ENCODE measurements around the gene IMPDH1. TPM values are rescaled to one million over a fixed set of nuclear protein-coding genes. Genes with fewer than 3 reads are reported as not detected.
A peak's percentile ranks its signal among the peaks of the same experiment; 100 is the strongest.
"Not testable (repeated sequence)": the region's sequence is repeated elsewhere in the genome, so short reads cannot be mapped to it uniquely, and the experiment has no call there.

Gene IMPDH1
- total RNA-seq (10 to 100 TPM; 36.9 to 45.0 TPM), polyA plus RNA-seq (10 to 100 TPM; 30.2 to 39.5 (median 32.9) TPM), total RNA-seq (29.0 to 86.0 (median 57.3) reads per million in 6 experiments)

DNA sequence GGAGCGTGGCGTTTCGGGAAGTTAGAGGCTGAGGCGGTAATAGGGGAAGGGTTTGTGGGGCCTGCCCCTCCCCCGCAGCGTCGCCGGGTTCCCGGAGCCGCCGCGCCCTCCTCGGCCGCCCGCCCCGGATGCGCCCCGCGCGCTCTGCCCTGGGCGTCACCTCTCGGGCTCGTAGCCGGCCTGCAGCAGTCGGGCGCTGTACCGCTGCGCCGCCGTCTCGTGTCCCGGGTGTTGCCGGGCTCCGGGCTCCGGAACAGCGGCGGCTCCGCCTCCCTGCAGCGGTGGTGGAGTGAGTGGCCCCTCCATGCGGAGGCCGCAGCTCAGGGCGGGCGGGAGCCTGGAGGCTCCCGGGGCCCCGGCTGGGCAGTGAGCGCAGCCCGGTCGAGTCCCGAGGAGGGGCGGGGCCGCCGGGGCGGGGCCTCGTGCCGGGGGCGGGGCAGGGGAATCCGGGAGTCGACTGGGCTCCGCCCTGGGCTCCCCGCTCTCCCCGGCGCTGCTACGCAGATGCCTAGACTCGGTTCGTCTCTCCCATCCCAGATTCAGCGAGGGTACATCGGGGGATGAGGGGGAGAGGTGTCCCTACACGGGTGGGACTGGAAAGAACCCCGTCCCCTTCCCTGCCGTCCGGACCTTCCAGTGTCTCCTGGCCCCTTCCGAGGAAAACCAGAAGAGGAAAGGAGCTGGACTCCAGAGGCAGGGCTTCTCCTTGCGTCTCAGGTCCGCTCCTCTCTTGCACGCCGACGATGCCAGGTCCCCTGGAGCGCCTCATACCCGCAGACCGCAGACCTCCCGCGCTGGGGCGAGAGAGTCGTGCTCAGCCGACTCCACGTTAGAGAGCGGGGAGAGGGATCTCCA lies at the start of gene IMPDH1:
Gene IMPDH1 (minus strand): TSS at position 387 of the 855 bp plus-strand sequence. CDS start 81 bp downstream, at position 306.
- H3K9me3 Mint-ChIP-seq: no peaks in the 10 kb centered on the region
- peak within 1 kb of the TSS; percentile 71 to 94 (median 91) for H3K27ac Mint-ChIP-seq
- peaks cover 0 to 4% (median 0%) of the 10 kb centered on the region in 5 donors for H3K27me3 Mint-ChIP-seq
- DNase-seq (peak; percentile 60 to 91 (median 84)), ATAC-seq (peak; percentile 79 to 80)
- H3K36me3 Mint-ChIP-seq: no peaks in the 10 kb centered on the region
- H3K4me3 Mint-ChIP-seq: peak within 1 kb of the TSS; percentile 84 to 93 (median 90)
- POLR2A ChIA-PET: interaction anchor here (0.6 to 2.8 kb wide), 7 partner anchors 12 to 66 kb away, joined by 3 to 12 read pairs (median 4); partner anchors contain the start of gene HILPDA
- peaks cover 20 to 41% (median 38%) of the 10 kb centered on the region in 4 donors for H3K4me1 Mint-ChIP-seq

DNA sequence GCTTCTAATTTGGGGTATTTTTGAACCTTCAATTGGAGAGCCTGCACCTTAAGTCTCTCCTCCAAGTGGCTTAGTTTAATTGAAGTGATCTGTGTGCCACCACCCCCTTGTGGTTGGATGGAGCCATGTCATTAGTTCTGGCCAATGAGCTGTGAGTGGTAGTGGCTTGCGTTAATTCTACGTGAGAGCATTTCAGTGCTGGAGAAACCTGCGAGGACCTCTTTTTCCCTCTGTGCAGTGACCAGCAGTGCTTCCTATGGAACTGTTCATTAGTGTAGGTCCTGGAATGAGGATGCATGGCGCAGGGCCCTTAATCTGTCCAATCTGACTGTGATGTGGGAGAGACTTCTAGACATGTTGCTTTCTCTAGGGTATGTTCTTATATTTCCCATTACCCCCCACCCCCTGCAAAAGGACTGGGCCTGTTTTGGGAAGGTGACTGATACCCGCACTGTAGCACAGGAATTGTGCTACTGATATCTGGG lies 49.7 kb upstream of the IMPDH1 start:
- H3K4me3 Mint-ChIP-seq: peak overlapping the region in 4 of 10 donors; percentile 10 to 42 (median 14)
- ATAC-seq: peak; percentile 58
- POLR2A ChIA-PET: interaction anchor here (0.6 to 1.7 kb wide), 7 partner anchors 10 to 124 kb away, joined by 3 to 8 read pairs (median 4); partner anchors contain the start of gene IMPDH1

DNA sequence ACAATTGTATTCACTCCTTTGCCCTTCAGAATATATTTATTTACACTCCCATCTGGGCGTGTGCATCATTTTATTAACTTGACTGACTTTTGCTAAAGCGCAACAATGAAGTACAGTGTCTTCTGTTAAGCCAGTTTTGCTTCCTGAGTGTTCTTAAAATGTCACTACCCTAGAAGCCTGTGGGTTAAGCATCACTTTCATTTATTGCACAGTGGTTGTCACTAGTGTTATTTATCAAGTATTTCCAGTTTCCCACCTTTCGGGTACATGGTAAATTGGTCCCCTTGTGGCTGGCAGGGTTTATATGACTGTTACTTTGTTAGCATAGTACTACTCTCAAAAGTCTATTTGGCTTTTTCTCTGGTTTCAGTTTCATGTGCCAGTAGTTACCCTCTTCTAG lies 49.2 kb upstream of the IMPDH1 start:
- no peaks in the 10 kb centered on the region for H3K27me3 Mint-ChIP-seq
- no peak for DNase-seq
- peak overlapping the region in 3 of 10 donors; percentile 11 to 34 (median 17) for H3K27ac Mint-ChIP-seq
- ATAC-seq: no peak
- no peaks in the 10 kb centered on the region for H3K36me3 Mint-ChIP-seq
- peak overlapping the region in 1 of 10 donors; percentile 28 for H3K4me3 Mint-ChIP-seq
- no peaks in the 10 kb centered on the region for H3K9me3 Mint-ChIP-seq
- H3K4me1 Mint-ChIP-seq: peaks cover 14 to 32% (median 29%) of the 10 kb centered on the region in 4 donors
- POLR2A ChIA-PET: interaction anchor here (1.1 to 1.4 kb wide), 3 partner anchors 33 to 61 kb away, joined by 3 to 6 read pairs (median 4); no protein-coding TSS in a partner anchor

More for the DNA sequence above, 49.7 kb upstream of the IMPDH1 start:
- peaks cover 0 to under 1% (median 0%) of the 10 kb centered on the region in 3 donors for H3K36me3 Mint-ChIP-seq
- H3K27ac Mint-ChIP-seq: peak overlapping the region in 6 of 10 donors; percentile 3 to 70 (median 42)
- peak; percentile 33 to 80 (median 66) for DNase-seq
- peaks cover 14 to 32% (median 27%) of the 10 kb centered on the region in 4 donors for H3K4me1 Mint-ChIP-seq
- H3K9me3 Mint-ChIP-seq: no peaks in the 10 kb centered on the region
- no peaks in the 10 kb centered on the region for H3K27me3 Mint-ChIP-seq

- POLR2A ChIA-PET: interaction anchor here (0.5 to 1.2 kb wide), 2 partner anchors 14 to 30 kb away, joined by 3 to 4 read pairs; no protein-coding TSS in a partner anchor
- H3K9me3 Mint-ChIP-seq, H3K27me3 Mint-ChIP-seq, DNase-seq, ATAC-seq, H3K36me3 Mint-ChIP-seq: not testable (repeated sequence)
- Mint-ChIP-seq H3K4me1 (peaks cover 14 to 32% (median 29%) of the 10 kb centered on the region in 4 donors), H3K4me3 (peak overlapping the region in 3 of 10 donors; percentile 20 to 93 (median 26)), H3K27ac (peak overlapping the region in 1 of 10 donors; percentile 25)
Measured at GRCh38 chr7:128457385-128457784, 47.6 kb upstream of the IMPDH1 start.

DNA sequence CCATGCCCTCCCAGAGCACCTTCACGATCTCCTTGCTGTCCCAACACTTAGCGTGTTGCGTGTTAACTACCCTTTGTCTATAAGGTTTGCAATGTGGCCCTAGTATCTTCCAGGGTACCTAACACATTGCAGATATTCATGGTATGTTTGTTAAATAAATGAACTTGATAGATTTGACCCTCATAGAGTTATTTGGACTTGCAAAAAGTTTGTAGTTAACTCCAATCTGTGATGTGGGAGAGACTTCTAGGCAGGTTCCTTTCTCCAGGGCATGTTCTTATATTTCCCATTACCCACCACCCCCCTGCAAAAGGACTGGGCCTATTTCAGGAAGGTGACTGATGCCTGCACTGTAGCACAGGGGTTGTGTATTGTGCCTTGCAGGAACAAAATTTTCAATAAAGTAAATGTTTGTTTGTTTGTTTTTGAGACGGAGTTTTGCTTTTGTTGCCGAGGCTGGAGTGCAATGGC lies 46.5 kb upstream of the IMPDH1 start:
- peaks cover 14 to 32% (median 29%) of the 10 kb centered on the region in 4 donors for H3K4me1 Mint-ChIP-seq
- POLR2A ChIA-PET: interaction anchor here (0.7 to 2.7 kb wide), 3 partner anchors 47 to 1064 kb away, joined by 3 to 10 read pairs (median 3); partner anchors contain the start of genes RBM28 and ZNF800
- no peaks in the 10 kb centered on the region for H3K9me3 Mint-ChIP-seq
- H3K27me3 Mint-ChIP-seq: peaks cover 0 to 4% (median 0%) of the 10 kb centered on the region in 5 donors
- ATAC-seq (no peak), DNase-seq (no peak)
- peak overlapping the region; percentile 31 to 97 (median 88) for H3K27ac Mint-ChIP-seq
- peak overlapping the region; percentile 87 to 95 (median 93) for H3K4me3 Mint-ChIP-seq
- no peaks in the 10 kb centered on the region for H3K36me3 Mint-ChIP-seq

DNA sequence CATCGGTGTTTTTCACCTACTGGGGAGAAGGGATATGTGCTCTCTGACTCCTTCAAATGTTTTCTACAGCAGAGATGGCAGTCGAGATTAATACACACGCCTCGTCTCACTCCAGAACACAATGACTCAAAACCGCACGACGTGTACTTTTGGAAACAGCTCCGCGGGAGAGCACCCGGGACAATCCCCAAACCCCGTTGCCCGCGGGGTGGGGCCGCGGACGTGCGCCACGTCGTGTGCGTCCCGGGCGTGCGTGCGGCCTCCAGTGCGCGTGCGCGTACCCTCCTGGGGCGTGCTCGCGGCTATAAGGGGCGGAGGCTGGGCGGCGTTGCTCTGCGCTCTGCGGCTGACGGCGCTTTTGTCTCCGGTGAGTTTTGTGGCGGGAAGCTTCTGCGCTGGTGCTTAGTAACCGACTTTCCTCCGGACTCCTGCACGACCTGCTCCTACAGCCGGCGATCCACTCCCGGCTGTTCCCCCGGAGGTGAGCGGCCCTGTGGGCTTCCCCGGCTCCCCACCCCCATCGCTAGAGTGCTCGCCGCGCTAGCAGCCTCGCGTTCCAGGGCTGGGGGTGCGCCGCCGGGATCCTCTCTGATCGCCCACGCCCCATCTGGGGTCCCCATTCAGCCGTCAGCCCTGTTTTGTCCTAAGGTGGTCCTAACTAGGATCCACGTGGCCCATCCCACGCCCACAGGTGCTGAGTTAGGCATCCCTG lies 45.9 kb upstream of the IMPDH1 start, which contains the start of gene HILPDA:
Gene HILPDA (plus strand): TSS at position 336 of the 712 bp plus-strand sequence. CDS start 1,391 bp downstream, outside the sequence.
- Mint-ChIP-seq H3K27ac (peak within 1 kb of the TSS; percentile 86 to 97 (median 94)), H3K4me1 (peaks cover 14 to 32% (median 29%) of the 10 kb centered on the region in 4 donors), H3K36me3 (no peaks in the 10 kb centered on the region), H3K9me3 (no peaks in the 10 kb centered on the region), H3K27me3 (peaks cover 0 to 4% (median 0%) of the 10 kb centered on the region in 5 donors), H3K4me3 (peak within 1 kb of the TSS; percentile 87 to 95 (median 93))
- peak; percentile 87 to 91 for ATAC-seq
- peak; percentile 89 to 97 (median 92) for DNase-seq
- POLR2A ChIA-PET: interaction anchor here (0.6 to 2.7 kb wide), 8 partner anchors 14 to 1063 kb away, joined by 3 to 10 read pairs (median 3); partner anchors contain the start of genes RBM28 and ZNF800

- POLR2A ChIA-PET: interaction anchor here (0.6 to 2.7 kb wide), 7 partner anchors 13 to 772 kb away, joined by 3 to 10 read pairs (median 3); no protein-coding TSS in a partner anchor
- Mint-ChIP-seq H3K4me3 (peak overlapping the region; percentile 87 to 95 (median 93)), H3K27ac (peak overlapping the region; percentile 86 to 97 (median 94)), H3K36me3 (no peaks in the 10 kb centered on the region), H3K4me1 (peaks cover 14 to 32% (median 29%) of the 10 kb centered on the region in 4 donors), H3K27me3 (peaks cover 0 to 4% (median 0%) of the 10 kb centered on the region in 5 donors), H3K9me3 (no peaks in the 10 kb centered on the region)
- DNase-seq (no peak), ATAC-seq (no peak)
Measured at GRCh38 chr7:128454808-128455542, 45.2 kb upstream of the IMPDH1 start.

DNA sequence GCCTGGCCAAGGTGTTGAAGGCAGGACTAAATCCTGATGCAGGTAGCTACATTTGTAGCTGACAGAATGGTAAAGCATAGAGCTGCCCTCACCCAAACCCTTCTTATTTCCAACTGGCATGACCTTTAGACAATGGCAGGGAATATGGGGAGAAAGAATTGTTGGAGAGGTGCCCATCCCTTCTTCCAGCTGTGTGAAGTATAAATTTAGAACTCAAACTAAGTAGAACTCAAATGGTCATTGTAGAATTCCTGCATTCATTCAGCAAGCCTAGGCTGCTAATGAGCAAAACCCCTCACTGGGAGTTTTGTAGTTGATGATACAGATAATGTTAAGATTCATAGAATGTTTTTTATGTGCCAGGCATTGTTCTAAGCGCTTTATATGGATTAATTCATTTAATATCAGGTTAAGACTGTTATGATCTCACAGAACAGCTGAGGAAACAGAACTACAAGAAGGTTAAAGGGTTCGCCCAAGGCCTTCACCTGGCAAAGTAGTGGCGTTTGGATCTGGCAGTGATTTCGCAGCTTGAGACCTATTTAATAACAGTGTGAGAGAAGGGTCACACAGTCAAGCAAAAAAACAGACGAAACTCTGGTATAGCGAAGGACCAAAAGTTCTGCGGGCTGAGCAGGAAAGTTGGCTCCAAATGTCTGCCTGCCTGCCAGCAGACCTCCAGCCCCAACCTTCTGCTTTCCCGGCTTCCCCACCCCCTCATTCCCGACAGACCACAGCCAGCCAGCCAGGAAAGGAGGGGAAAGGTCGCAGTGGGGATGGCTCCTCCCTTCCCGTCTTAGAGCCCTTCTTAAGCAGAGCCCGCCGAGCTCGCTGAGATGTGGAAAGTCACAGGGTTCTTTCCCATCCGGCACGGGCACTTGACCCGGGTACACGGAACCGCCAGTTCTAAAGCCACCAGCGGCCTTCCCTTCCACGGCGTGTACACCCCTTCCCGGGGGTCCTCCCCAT lies 44.3 kb upstream of the IMPDH1 start:
- H3K27ac Mint-ChIP-seq: peak overlapping the region in 2 of 10 donors; percentile 43 to 62

DNA sequence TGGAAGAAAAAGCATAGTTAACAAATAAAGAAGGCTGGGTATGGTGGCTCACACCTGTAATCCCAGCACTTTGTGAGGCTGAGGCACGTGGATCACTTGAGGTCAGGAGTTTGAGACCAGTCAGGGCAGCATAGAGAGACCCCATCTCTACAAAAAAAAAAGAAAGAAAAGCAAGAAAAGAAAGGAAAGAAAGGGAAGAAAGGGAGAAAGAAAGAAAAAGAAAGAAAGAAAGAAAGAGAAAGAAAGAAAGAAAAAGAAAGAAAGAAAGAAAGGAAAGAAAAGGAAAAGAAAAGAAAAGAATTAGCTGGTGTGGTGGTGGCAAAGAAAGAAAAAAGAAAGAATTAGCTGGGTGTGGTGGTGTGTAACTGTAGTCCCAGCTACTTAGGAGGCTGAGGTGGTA lies 42.8 kb upstream of the IMPDH1 start:
- Mint-ChIP-seq H3K4me3 (no peak overlapping the region), H3K27me3 (peaks cover 0 to 4% (median 0%) of the 10 kb centered on the region in 5 donors), H3K27ac (no peak overlapping the region), H3K36me3 (no peaks in the 10 kb centered on the region), H3K9me3 (no peaks in the 10 kb centered on the region), H3K4me1 (peaks cover 8 to 14% (median 13%) of the 10 kb centered on the region in 4 donors)
- DNase-seq: no peak
- POLR2A ChIA-PET: interaction anchor here (1.0 to 1.1 kb wide), 2 partner anchors 9 to 23 kb away, joined by 5 read pairs; no protein-coding TSS in a partner anchor
- ATAC-seq: no peak

More for the DNA sequence above, 44.3 kb upstream of the IMPDH1 start:
- ATAC-seq (no peak), DNase-seq (no peak)
- H3K4me3 Mint-ChIP-seq: peak overlapping the region; percentile 26 to 67 (median 54)
- H3K36me3 Mint-ChIP-seq: no peaks in the 10 kb centered on the region
- peaks cover 0 to 4% (median 0%) of the 10 kb centered on the region in 5 donors for H3K27me3 Mint-ChIP-seq
- peaks cover 10 to 24% (median 23%) of the 10 kb centered on the region in 4 donors for H3K4me1 Mint-ChIP-seq
- POLR2A ChIA-PET: interaction anchor here (1.0 to 2.7 kb wide), 2 partner anchors 45 to 64 kb away, joined by 3 to 10 read pairs; no protein-coding TSS in a partner anchor
- no peaks in the 10 kb centered on the region for H3K9me3 Mint-ChIP-seq

- POLR2A ChIA-PET: no interaction called here
- ATAC-seq: no peak
- peaks cover 0 to 4% (median 0%) of the 10 kb centered on the region in 5 donors for H3K27me3 Mint-ChIP-seq
Measured at GRCh38 chr7:128450913-128451312, 41.1 kb upstream of the IMPDH1 start.

More at GRCh38 chr7:128450913-128451312, 41.1 kb upstream of the IMPDH1 start:
- Mint-ChIP-seq H3K27ac (no peak overlapping the region), H3K4me3 (no peak overlapping the region), H3K4me1 (peaks cover 4 to 8% (median 8%) of the 10 kb centered on the region in 4 donors), H3K9me3 (no peaks in the 10 kb centered on the region), H3K36me3 (no peaks in the 10 kb centered on the region)
- DNase-seq: no peak

All from naive thymus-derived CD8-positive, alpha-beta T cell (primary cell).